OCI-LY3 (cell line): ENCODE data around the gene BTAF1.
"Not testable (repeated sequence)": the region's sequence is repeated elsewhere in the genome, so short reads cannot be mapped to it uniquely, and the experiment has no call there.

Source experiments
- H2AFZ ChIP-seq: fragments of 200-600, 300-600 bp; shearing (Covaris generic); 2 replicates; pipeline ENCODE4 v1.6.0; 2014; ENCODE audit warnings: antibody characterized with exemption, low read depth, low read length
- H3K27ac ChIP-seq: fragments of 200-600, 300-600 bp; sonication (generic); 2 replicates; pipeline ENCODE4 v1.5.1; 2014; ENCODE audit warnings: mild to moderate bottlenecking, low read length, moderate library complexity, mixed read lengths
- H3K27me3 ChIP-seq: fragments of 200-600, 300-600 bp; sonication (generic); 2 replicates; pipeline ENCODE4 v1.6.1; 2014; ENCODE audit warnings: low read depth, low read length, mixed read lengths
- H3K36me3 ChIP-seq: fragments of 200-600, 300-600 bp; sonication (generic); replicated peaks from 2 replicates; pipeline ENCODE3; 2014; ENCODE audit warnings: low read depth, low read length, mixed read lengths
- H3K4me1 ChIP-seq: fragments of 300-600, 200-600 bp; sonication (generic); 2 replicates; pipeline ENCODE4 v1.6.1; 2014; ENCODE audit warnings: low read length, mixed read lengths
- H3K4me2 ChIP-seq: fragments of 200-600, 300-600 bp; sonication (generic); 2 replicates; pipeline ENCODE4 v1.6.1; 2014; ENCODE audit warnings: low read length, mixed read lengths
- H3K4me3 ChIP-seq: fragments of 300-600, 200-600 bp; sonication (generic); 2 replicates; pipeline ENCODE4 v1.5.1; 2014; ENCODE audit warnings: antibody characterized with exemption, mild to moderate bottlenecking, low read length, moderate library complexity
- H3K79me2 ChIP-seq: fragments of 300-600, 200-600 bp; shearing (Covaris generic); 2 replicates; pipeline ENCODE4 v1.6.1; 2014; ENCODE audit warnings: mild to moderate bottlenecking, low read length, mixed read lengths
- H3K9ac ChIP-seq: fragments of 300-600, 200-600 bp; shearing (Covaris generic); 2 replicates; pipeline ENCODE4 v1.6.0; 2014; ENCODE audit warnings: mild to moderate bottlenecking, low read length, moderate library complexity
- H3K9me3 ChIP-seq: fragments of 200-600, 300-600 bp; shearing (Covaris generic); 2 replicates; pipeline ENCODE4 v1.6.1; 2014; ENCODE audit warnings: low read length, mixed read lengths; ENCODE audit not compliant: insufficient read depth
- H4K20me1 ChIP-seq: fragments of 200-600, 300-600 bp; sonication (generic); 2 replicates; pipeline ENCODE4 v1.6.1; 2016; ENCODE audit warnings: low read length, mixed read lengths; ENCODE audit not compliant: insufficient read depth
- EZH2phosphoT487 ChIP-seq: fragments of 200-600 bp; shearing (Covaris generic); IDR thresholded peaks from 2 replicates; pipeline ENCODE4 v1.6.1; 2018; ENCODE audit warnings: antibody characterized with exemption, mixed run types, low read depth
- TF ChIP-seq, protein P1 (sequence below): fragments of 200-600, 300-600 bp; sonication (generic); IDR thresholded peaks from 2 replicates; pipeline ENCODE4 v1.5.1; 2014; ENCODE audit warnings: antibody characterized with exemption, low read length, low read depth

BTAF1 gene

DNA sequence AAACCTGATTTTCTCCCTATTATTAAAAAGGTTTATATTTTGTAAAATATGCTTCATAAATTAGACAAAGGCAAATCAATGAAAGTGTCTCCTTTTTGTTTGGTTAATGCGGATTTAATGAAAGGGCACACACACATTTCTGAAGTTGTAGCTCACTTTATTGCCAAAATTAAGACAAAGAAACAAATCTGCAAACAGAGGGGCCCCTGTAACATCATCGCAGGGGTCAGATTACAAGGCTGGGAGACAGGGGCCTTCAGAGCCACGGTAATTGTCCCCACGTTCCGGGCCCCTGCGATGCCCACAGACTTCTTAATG is 36.7 kb upstream of the BTAF1 start:
- TF ChIP-seq, protein P1, sequence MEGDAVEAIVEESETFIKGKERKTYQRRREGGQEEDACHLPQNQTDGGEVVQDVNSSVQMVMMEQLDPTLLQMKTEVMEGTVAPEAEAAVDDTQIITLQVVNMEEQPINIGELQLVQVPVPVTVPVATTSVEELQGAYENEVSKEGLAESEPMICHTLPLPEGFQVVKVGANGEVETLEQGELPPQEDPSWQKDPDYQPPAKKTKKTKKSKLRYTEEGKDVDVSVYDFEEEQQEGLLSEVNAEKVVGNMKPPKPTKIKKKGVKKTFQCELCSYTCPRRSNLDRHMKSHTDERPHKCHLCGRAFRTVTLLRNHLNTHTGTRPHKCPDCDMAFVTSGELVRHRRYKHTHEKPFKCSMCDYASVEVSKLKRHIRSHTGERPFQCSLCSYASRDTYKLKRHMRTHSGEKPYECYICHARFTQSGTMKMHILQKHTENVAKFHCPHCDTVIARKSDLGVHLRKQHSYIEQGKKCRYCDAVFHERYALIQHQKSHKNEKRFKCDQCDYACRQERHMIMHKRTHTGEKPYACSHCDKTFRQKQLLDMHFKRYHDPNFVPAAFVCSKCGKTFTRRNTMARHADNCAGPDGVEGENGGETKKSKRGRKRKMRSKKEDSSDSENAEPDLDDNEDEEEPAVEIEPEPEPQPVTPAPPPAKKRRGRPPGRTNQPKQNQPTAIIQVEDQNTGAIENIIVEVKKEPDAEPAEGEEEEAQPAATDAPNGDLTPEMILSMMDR = no peak
- no peak for TF ChIP-seq EZH2phosphoT487
- H3K27ac ChIP-seq = no peak overlapping the region

DNA sequence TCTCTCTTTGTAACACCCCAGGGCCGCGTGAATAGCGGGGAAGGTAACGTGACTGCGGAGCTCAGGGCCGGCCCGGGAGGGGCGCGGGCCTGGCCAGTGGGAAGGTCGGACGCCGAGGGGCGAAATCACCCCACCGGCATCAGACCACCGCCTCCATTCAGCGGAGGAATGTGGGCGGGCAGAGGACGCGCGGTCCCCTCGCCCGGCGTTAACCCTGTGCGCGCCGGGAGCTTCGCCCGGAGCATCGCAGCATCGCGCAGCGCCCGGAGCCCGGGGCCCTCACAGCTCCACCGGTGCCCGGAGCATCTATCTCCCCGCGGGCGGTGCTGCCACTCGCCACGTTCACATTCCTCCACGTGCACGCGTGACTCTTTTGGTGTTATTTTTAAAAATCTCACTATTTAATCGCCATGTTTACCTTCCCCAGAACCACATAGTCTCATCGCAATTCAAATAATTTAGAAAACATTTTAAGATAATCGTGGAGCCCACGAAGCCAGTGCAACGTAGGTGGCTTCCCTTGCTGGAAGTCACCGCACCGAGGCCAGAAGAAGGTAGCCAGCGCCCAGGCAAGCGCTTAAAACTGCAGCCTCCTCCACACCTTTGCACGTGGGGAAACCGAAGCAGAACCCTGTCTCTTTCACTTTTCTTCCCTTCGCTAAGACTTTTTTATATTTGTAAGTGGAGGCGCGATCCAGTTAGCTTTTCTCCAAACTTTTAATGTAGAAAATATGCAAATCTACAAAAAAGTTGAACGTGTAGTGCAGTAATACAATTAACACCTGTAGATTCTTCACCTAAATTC is 36.1 kb upstream of the BTAF1 start:
- Histone ChIP-seq H2AFZ (no peak overlapping the region), H3K27ac (no peak overlapping the region), H3K36me3 (no peaks in the 10 kb centered on the region), H3K4me3 (no peak overlapping the region), H3K9ac (no peak overlapping the region), H3K27me3 (no peaks in the 10 kb centered on the region), H3K9me3 (no peaks in the 10 kb centered on the region), H3K79me2 (no peaks in the 10 kb centered on the region), H3K4me2 (no peak overlapping the region), H4K20me1 (no peaks in the 10 kb centered on the region), H3K4me1 (no peaks in the 10 kb centered on the region)
- TF ChIP-seq, protein P1 = no peak
- TF ChIP-seq EZH2phosphoT487 = no peak

More for the DNA sequence above, 36.7 kb upstream of the BTAF1 start:
- Histone ChIP-seq H3K9ac (no peak overlapping the region), H3K36me3 (no peaks in the 10 kb centered on the region), H3K4me1 (no peaks in the 10 kb centered on the region), H3K4me3 (no peak overlapping the region), H2AFZ (no peak overlapping the region), H4K20me1 (no peaks in the 10 kb centered on the region), H3K4me2 (no peak overlapping the region), H3K9me3 (no peaks in the 10 kb centered on the region), H3K27me3 (no peaks in the 10 kb centered on the region), H3K79me2 (no peaks in the 10 kb centered on the region)

DNA sequence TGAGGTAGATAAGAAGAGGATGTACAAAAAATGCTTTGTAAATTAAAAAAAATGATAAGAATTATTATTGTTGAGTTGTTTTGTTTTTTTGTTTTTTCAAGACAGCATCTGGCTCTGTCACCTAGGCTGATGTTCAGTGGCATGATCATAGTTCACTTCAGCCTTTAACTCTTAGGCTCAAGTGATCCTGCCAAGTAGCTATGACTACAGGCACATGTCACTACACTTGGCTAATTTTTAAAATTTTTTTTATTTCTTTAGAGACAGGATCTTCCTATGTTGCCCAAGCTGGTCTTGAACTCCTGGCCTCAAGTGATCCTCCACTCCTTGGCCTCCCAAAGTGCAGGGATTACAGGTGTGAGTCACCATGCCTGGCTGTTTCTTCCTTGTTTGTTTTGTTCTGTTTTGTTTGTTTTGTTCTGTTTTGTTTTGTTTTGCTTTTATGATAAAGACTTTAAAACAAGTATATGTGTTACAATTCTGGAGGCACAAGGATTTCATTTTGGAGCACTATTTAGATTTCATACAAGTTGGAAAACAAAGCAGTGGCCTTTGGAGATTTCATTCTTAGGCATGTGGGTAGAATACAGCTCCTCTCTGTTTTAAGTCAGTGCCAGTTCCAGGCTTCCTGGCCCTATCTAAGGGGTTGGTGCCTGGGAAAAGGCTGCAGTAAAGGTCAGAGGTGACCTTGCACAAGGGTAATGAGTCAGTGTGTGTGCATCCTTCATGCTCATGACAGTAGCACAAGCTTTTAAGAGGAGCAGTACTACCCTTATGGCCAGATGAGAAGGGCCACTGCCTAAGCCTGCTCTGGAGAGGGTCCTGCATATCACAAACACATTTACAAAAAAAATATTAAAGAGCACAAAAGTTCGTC is 32.2 kb upstream of the BTAF1 start:
- TF ChIP-seq EZH2phosphoT487 = no peak
- H3K4me1 ChIP-seq = peaks cover 10% of the 10 kb centered on the region
- H3K79me2 ChIP-seq = no peaks in the 10 kb centered on the region
- no peaks in the 10 kb centered on the region for H4K20me1 ChIP-seq
- H3K36me3 ChIP-seq = no peaks in the 10 kb centered on the region
- no peak overlapping the region for H3K4me2 ChIP-seq
- no peak overlapping the region for H3K4me3 ChIP-seq
- no peak overlapping the region for H3K9ac ChIP-seq
- H3K27me3 ChIP-seq = no peaks in the 10 kb centered on the region
- no peak overlapping the region for H2AFZ ChIP-seq
- H3K27ac ChIP-seq = no peak overlapping the region
- H3K9me3 ChIP-seq = no peaks in the 10 kb centered on the region

DNA sequence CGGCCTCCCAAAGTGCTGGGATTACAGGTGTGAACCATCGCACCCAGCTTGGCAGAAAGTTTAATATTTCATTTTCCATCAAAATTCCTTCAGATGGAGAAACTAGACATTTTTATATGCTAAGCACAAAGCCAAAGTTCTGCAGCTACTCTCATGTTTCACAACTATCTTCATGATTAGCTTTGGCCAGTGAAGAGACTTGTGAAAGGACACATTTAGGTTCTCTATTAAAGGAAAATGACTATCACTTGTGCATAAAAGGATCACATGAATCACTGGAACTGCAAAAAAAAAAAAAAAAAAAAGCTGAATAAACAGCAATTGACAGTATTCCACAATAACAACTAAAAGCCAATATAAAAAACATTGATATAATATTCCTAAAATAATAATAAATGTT is 30.5 kb upstream of the BTAF1 start:
- Histone ChIP-seq H3K4me1 (peaks cover 10% of the 10 kb centered on the region), H3K4me3 (no peak overlapping the region), H3K36me3 (no peaks in the 10 kb centered on the region), H3K27ac (no peak overlapping the region), H3K9ac (no peak overlapping the region), H3K9me3 (no peaks in the 10 kb centered on the region), H3K4me2 (no peak overlapping the region; the same call in 1 of the 2 replicates), H2AFZ (no peak overlapping the region), H3K79me2 (no peaks in the 10 kb centered on the region), H3K27me3 (no peaks in the 10 kb centered on the region), H4K20me1 (no peaks in the 10 kb centered on the region)
- TF ChIP-seq, protein P1 = no peak
- TF ChIP-seq EZH2phosphoT487 = no peak

DNA sequence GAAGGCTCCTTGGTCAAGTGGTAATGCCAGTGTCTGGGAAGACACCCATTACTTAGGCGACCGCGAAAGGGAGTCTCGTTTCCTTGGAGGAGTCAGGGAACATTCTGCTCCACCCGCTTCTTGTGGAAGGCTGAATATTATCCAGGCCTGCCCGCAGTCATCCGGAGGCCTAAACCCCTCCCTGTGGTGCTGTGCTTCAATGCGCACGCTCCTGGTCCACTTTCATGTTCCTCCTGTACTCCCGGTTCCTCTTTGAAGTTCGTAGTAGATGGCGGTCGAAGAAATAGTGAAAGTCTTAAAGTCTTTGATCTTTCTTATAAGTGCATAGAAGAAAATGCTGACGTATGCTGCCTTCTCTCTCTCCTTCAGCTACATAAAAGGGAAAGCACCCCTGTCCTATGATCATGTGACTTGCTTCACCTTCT is 29.3 kb upstream of the BTAF1 start:
- not testable (repeated sequence) for H3K27me3 ChIP-seq, H2AFZ ChIP-seq, H3K79me2 ChIP-seq, H4K20me1 ChIP-seq, H3K4me1 ChIP-seq, H3K9me3 ChIP-seq, H3K36me3 ChIP-seq
- H3K4me2 ChIP-seq = peak overlapping the region; percentile 76
- H3K9ac ChIP-seq = peak overlapping the region; percentile 47; the same call in 1 of the 2 replicates
- peak overlapping the region; percentile 64 for H3K27ac ChIP-seq
- peak overlapping the region; percentile 66 for H3K4me3 ChIP-seq
